HCT116 (cell line): Measurements from ENCODE around the gene LHB.
"Not testable (repeated sequence)": the region's sequence is repeated elsewhere in the genome, so short reads cannot be mapped to it uniquely, and the experiment has no call there.

Experiments used
- CEBPB ChIP-seq: IDR thresholded peaks from 2 replicates; pipeline ENCODE4 v1.6.1; 2012; ENCODE audit warnings: low read depth
- CTCF ChIP-seq, 3 experiments: fragments of 200-600 bp in 1 of 3; sonication (generic) in 1 of 3; IDR thresholded peaks in 2 of 3; conservative IDR thresholded peaks in 1 of 3; 2 replicates each; pipeline ENCODE4 v1.5.1; 2012 to 2017; ENCODE audit warnings: low read depth in 2 of 3, low read length in 2 of 3, antibody characterized with exemption in 1 of 3, borderline replicate concordance in 1 of 3, control low read depth in 1 of 3, mild to moderate bottlenecking in 1 of 3, mixed read lengths in 1 of 3, mixed run types in 1 of 3, moderate library complexity in 1 of 3; ENCODE audit not compliant: insufficient read depth in 1 of 3
- EZH2 ChIP-seq: fragments of 200-600 bp; sonication (generic); IDR thresholded peaks from 2 replicates; pipeline ENCODE4 v1.6.1; 2017; ENCODE audit warnings: antibody characterized with exemption, mixed run types
- EZH2phosphoT487 ChIP-seq: fragments of 200-600 bp; IDR thresholded peaks from 2 replicates; pipeline ENCODE4 v1.6.1; 2018; ENCODE audit warnings: antibody characterized with exemption, borderline replicate concordance
- JUND ChIP-seq: IDR thresholded peaks from 2 replicates; pipeline ENCODE4 v1.6.1; 2012
- MAX ChIP-seq: IDR thresholded peaks from 2 replicates; pipeline ENCODE4 v1.6.1; 2012
- POLR2A ChIP-seq: IDR thresholded peaks from 2 replicates; pipeline ENCODE4 v1.7.0; 2011; ENCODE audit warnings: borderline replicate concordance; ENCODE audit not compliant: insufficient read depth, insufficient read length; ENCODE audit errors: extremely low read depth
- POLR2AphosphoS5 ChIP-seq: IDR thresholded peaks from 2 replicates; pipeline ENCODE4 v1.6.1; 2011; ENCODE audit warnings: mild to moderate bottlenecking, low read depth, low read length, moderate library complexity
- RAD21 ChIP-seq: IDR thresholded peaks from 2 replicates; pipeline ENCODE4 v1.6.1; 2012; ENCODE audit warnings: low read depth, mild to moderate bottlenecking
- SIN3A ChIP-seq: IDR thresholded peaks from 2 replicates; pipeline ENCODE4 v1.6.1; 2012; ENCODE audit warnings: low read depth
- SRF ChIP-seq: IDR thresholded peaks from 2 replicates; pipeline ENCODE4 v1.6.1; 2012; ENCODE audit warnings: low read depth
- ZBTB33 ChIP-seq: IDR thresholded peaks from 2 replicates; pipeline ENCODE4 v1.6.1; 2011; ENCODE audit warnings: mild to moderate bottlenecking, low read length, moderate library complexity; ENCODE audit not compliant: insufficient replicate concordance; ENCODE audit errors: extremely low read depth
- ZNF274 ChIP-seq: fragments of 200-500 bp; sonication (Bioruptor generic); IDR thresholded peaks from 2 replicates; pipeline ENCODE4 v1.6.1; 2014; ENCODE audit warnings: mild to moderate bottlenecking, low read depth, low read length, inconsistent platforms

- TF ChIP-seq EZH2, CEBPB, JUND, EZH2phosphoT487, ZBTB33, SIN3A, MAX, SRF, POLR2AphosphoS5, POLR2A, ZNF274: not testable (repeated sequence)
- TF ChIP-seq CTCF (IDR thresholded peaks at IDR 0.05 in 2 of 3, conservative IDR thresholded peaks at IDR 0.05 in 1 of 3; ENCODE audit: borderline replicate concordance in 1 of 3, insufficient read depth in 1 of 3, low read depth in 2 of 3, low read length in 2 of 3) (peak; percentile 40 to 93 (median 83); a peak in 5 of 6 replicates), RAD21 (peak; percentile 59)
Measured at GRCh38 chr19:49036815-49037214, 19.9 kb upstream of the LHB start, which contains the start of gene CGB1.
